Activated CD4-positive, alpha-beta memory T cell treated with anti-CD3 and anti-CD28 coated beads for 36 hours (primary cell): ENCODE data around the gene KLHL5. TPM values are rescaled to one million over a fixed set of nuclear protein-coding genes. Genes with fewer than 3 reads are reported as not detected.

Experiments used
- CTCF ChIA-PET: fragments of 350-600 bp; sonication (Branson Sonifier 250); formaldehyde crosslinking; loops from one replicate; lab custom pipeline; 2021; ENCODE audit warnings: antibody characterized with exemption, inconsistent platforms; lab: Charles Lee
- POLR2A ChIA-PET: fragments of 350-600 bp; sonication (Branson Sonifier 250); formaldehyde crosslinking; loops from one replicate; lab custom pipeline; 2021; ENCODE audit warnings: antibody characterized with exemption; lab: Charles Lee
- DNase-seq: peaks from one replicate; pipeline ENCODE4 v3.0.0-alpha.2; 2020
- H3K27ac Mint-ChIP-seq: one replicate; pipeline ENCODE4 v1.8.0; 2021; ENCODE audit warnings: mixed read lengths
- H3K27me3 Mint-ChIP-seq: one replicate; pipeline ENCODE4 v1.8.0; 2021; ENCODE audit warnings: mixed read lengths
- H3K36me3 Mint-ChIP-seq: one replicate; pipeline ENCODE4 v1.8.0; 2021; ENCODE audit warnings: mixed read lengths
- H3K4me1 Mint-ChIP-seq: one replicate; pipeline ENCODE4 v1.8.0; 2021; ENCODE audit warnings: low read depth, mixed read lengths
- H3K4me3 Mint-ChIP-seq: one replicate; pipeline ENCODE4 v1.8.0; 2021; ENCODE audit warnings: mild to moderate bottlenecking, mixed read lengths
- H3K9me3 Mint-ChIP-seq: one replicate; pipeline ENCODE4 v1.8.0; 2021; ENCODE audit warnings: mixed read lengths
- intact Hi-C: fragments of 100-400 bp; cut with micrococcal nuclease; formaldehyde crosslinking; loops from one replicate; pipeline ENCODE4 v1.15.1; 2023
- total RNA-seq, 2 experiments: library from RNA; stranded (reverse); gene quantifications; one replicate each; pipeline ENCODE4 v1.2.3, GENCODE V29; 2021

KLHL5 gene
- total RNA-seq, 2 experiments from 2014 or later = 35.2 to 35.6 TPM

GRCh38 chr4:39044956-39045826, 16.8 kb upstream of the KLHL5 start:
- no peaks in the 10 kb centered on the region for H3K27me3 Mint-ChIP-seq
- CTCF ChIA-PET = interaction anchor here (0.7 to 1.9 kb wide), 8 partner anchors 15 to 184 kb away, joined by 3 to 6 read pairs (median 4); no protein-coding TSS in a partner anchor

DNA sequence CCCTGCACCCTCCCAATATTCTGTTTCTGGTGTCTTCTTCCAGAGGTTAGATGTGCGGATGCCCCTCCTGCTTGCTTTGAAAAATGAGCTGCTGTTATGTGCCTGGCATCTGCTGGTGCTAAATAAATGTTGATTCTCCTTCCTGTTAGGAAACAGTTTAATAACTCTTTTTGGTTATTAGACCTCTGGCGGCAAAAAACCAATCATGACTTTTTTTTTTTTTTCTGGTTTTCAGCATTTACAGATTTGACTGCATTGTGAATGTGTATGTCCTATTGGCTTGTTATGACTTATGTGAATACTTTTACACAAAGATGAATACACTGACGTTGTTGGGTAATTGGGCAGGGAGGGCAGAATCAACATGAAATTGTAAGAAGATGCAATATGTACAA, 16.2 kb upstream of the KLHL5 start:
- Mint-ChIP-seq H3K27me3 (no peaks in the 10 kb centered on the region), H3K36me3 (peaks cover 11% of the 10 kb centered on the region), H3K4me1 (peaks cover 57% of the 10 kb centered on the region), H3K27ac (peak overlapping the region; percentile 95), H3K9me3 (no peaks in the 10 kb centered on the region), H3K4me3 (peak overlapping the region; percentile 87)
- intact Hi-C loops = loop anchor here (1.0 to 10.0 kb wide), 6 partner anchors 89 to 381 kb away; partner anchors contain the start of genes KLF3 and TLR1
- peak; percentile 50 for DNase-seq
- POLR2A ChIA-PET = interaction anchor here (0.6 to 4.9 kb wide), 9 partner anchors 13 to 308 kb away, joined by 3 to 75 read pairs (median 5); partner anchors contain the start of gene TMEM156
- CTCF ChIA-PET = interaction anchor here (0.7 to 1.9 kb wide), 6 partner anchors 15 to 143 kb away, joined by 3 to 6 read pairs (median 4); no protein-coding TSS in a partner anchor

More at GRCh38 chr4:39044956-39045826, 16.8 kb upstream of the KLHL5 start:
- H3K4me3 Mint-ChIP-seq = peak overlapping the region; percentile 87
- no peaks in the 10 kb centered on the region for H3K9me3 Mint-ChIP-seq
- H3K36me3 Mint-ChIP-seq = peaks cover 11% of the 10 kb centered on the region
- peaks cover 52% of the 10 kb centered on the region for H3K4me1 Mint-ChIP-seq
- POLR2A ChIA-PET = interaction anchor here (0.6 to 4.9 kb wide), 10 partner anchors 13 to 156 kb away, joined by 3 to 75 read pairs (median 5); partner anchors contain the start of gene TMEM156
- peak; percentile 59 for DNase-seq
- intact Hi-C loops = loop anchor here (1.0 to 10.0 kb wide), 9 partner anchors 13 to 1247 kb away; partner anchors contain the start of genes KLF3, LIAS, TLR1 and TMEM156
- peak overlapping the region; percentile 95 for H3K27ac Mint-ChIP-seq

GRCh38 chr4:39046249-39046648, 15.8 kb upstream of the KLHL5 start:
- peak; percentile 41 for DNase-seq
- intact Hi-C loops = loop anchor here (1.0 to 10.0 kb wide), 4 partner anchors 89 to 381 kb away; partner anchors contain the start of genes KLF3 and TLR1
- Mint-ChIP-seq H3K9me3 (no peaks in the 10 kb centered on the region), H3K27ac (peak overlapping the region; percentile 95), H3K36me3 (peaks cover 11% of the 10 kb centered on the region), H3K4me3 (peak overlapping the region; percentile 87), H3K27me3 (no peaks in the 10 kb centered on the region), H3K4me1 (peaks cover 61% of the 10 kb centered on the region)
- CTCF ChIA-PET = interaction anchor here (0.7 to 1.9 kb wide), 5 partner anchors 16 to 143 kb away, joined by 3 to 6 read pairs (median 3); no protein-coding TSS in a partner anchor
- POLR2A ChIA-PET = interaction anchor here (0.6 to 4.9 kb wide), 8 partner anchors 14 to 307 kb away, joined by 4 to 75 read pairs (median 6); partner anchors contain the start of gene TMEM156

GRCh38 chr4:39047681-39048080, 14.4 kb upstream of the KLHL5 start:
- Mint-ChIP-seq H3K27ac (peak overlapping the region; percentile 95), H3K4me3 (peak overlapping the region; percentile 87), H3K27me3 (no peaks in the 10 kb centered on the region), H3K36me3 (peaks cover 11% of the 10 kb centered on the region), H3K4me1 (peaks cover 66% of the 10 kb centered on the region), H3K9me3 (no peaks in the 10 kb centered on the region)
- POLR2A ChIA-PET = interaction anchor here (4.9 kb wide), 1 partner anchor 15 kb away, joined by 75 read pairs; the partner anchor contains the start of gene TMEM156
- DNase-seq = no peak
- intact Hi-C loops = loop anchor here (2.0 to 10.0 kb wide), 3 partner anchors 87 to 383 kb away; partner anchors contain the start of genes KLF3 and TLR1
- CTCF ChIA-PET = interaction anchor here (1.0 to 1.8 kb wide), 3 partner anchors 62 to 146 kb away, joined by 3 to 9 read pairs (median 6); no protein-coding TSS in a partner anchor

GRCh38 chr4:39048311-39048710, 13.7 kb upstream of the KLHL5 start:
- H3K4me1 Mint-ChIP-seq = peaks cover 68% of the 10 kb centered on the region
- peaks cover 11% of the 10 kb centered on the region for H3K36me3 Mint-ChIP-seq
- peak overlapping the region; percentile 87 for H3K4me3 Mint-ChIP-seq
- no peak for DNase-seq
- CTCF ChIA-PET = interaction anchor here (1.0 to 1.8 kb wide), 4 partner anchors 18 to 147 kb away, joined by 3 to 9 read pairs (median 4); no protein-coding TSS in a partner anchor
- intact Hi-C loops = loop anchor here (10.0 kb wide), 2 partner anchors 244 to 384 kb away; partner anchors contain the start of genes KLF3 and TLR1
- H3K27ac Mint-ChIP-seq = peak overlapping the region; percentile 95
- POLR2A ChIA-PET = no interaction called here
- H3K9me3 Mint-ChIP-seq = no peaks in the 10 kb centered on the region
- H3K27me3 Mint-ChIP-seq = no peaks in the 10 kb centered on the region

GRCh38 chr4:39050590-39050989, 11.4 kb upstream of the KLHL5 start:
- Mint-ChIP-seq H3K27ac (no peak overlapping the region), H3K4me3 (no peak overlapping the region), H3K27me3 (no peaks in the 10 kb centered on the region), H3K9me3 (no peaks in the 10 kb centered on the region), H3K36me3 (peaks cover 8% of the 10 kb centered on the region), H3K4me1 (peaks cover 68% of the 10 kb centered on the region)
- DNase-seq = no peak
- ChIA-PET POLR2A (interaction anchor here (0.6 kb wide), 1 partner anchor 235 kb away, joined by 4 read pairs; no protein-coding TSS in a partner anchor), CTCF (interaction anchor here (1.0 to 2.8 kb wide), 4 partner anchors 11 to 149 kb away, joined by 3 to 13 read pairs (median 4); no protein-coding TSS in a partner anchor)
- intact Hi-C loops = no loop called here

- Mint-ChIP-seq H3K9me3 (no peaks in the 10 kb centered on the region), H3K4me1 (peaks cover 65% of the 10 kb centered on the region), H3K4me3 (no peak overlapping the region), H3K36me3 (peaks cover 5% of the 10 kb centered on the region), H3K27ac (no peak overlapping the region), H3K27me3 (no peaks in the 10 kb centered on the region)
- POLR2A ChIA-PET = no interaction called here
- intact Hi-C loops = no loop called here
- no peak for DNase-seq
- CTCF ChIA-PET = interaction anchor here (0.6 to 2.8 kb wide), 4 partner anchors 16 to 238 kb away, joined by 3 to 13 read pairs (median 4); no protein-coding TSS in a partner anchor
These were observed 10.5 kb upstream of the KLHL5 start for GRCh38 chr4:39051492-39051891.

DNA sequence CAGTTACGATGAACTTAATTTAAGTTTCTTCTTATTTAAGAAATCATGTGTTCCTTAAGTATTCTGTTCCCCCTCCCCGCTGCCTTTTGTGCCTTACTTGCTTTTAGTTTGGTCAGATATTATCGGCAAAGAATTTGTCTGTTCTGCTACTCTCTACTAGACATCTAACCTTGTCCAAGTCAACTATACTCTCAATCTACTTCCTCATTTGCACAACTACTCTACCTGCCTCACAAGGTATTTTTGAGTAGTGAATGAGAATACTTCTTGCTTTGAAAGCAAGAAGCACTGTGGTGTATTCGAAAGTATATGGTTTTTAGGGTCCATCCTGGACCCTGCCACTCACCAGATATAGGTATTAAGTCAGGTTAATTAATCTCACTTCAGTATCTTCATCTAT, 8.0 kb upstream of the KLHL5 start:
- Mint-ChIP-seq H3K4me3 (no peak overlapping the region), H3K4me1 (peaks cover 46% of the 10 kb centered on the region), H3K27me3 (no peaks in the 10 kb centered on the region), H3K27ac (no peak overlapping the region), H3K9me3 (no peaks in the 10 kb centered on the region), H3K36me3 (no peaks in the 10 kb centered on the region)
- intact Hi-C loops = no loop called here
- ChIA-PET POLR2A (no interaction called here), CTCF (interaction anchor here (0.7 kb wide), 1 partner anchor 12 kb away, joined by 3 read pairs; no protein-coding TSS in a partner anchor)
- no peak for DNase-seq

- no peaks in the 10 kb centered on the region for H3K9me3 Mint-ChIP-seq
- intact Hi-C loops = no loop called here
These were observed 7.5 kb upstream of the KLHL5 start for GRCh38 chr4:39054497-39054896.

DNA sequence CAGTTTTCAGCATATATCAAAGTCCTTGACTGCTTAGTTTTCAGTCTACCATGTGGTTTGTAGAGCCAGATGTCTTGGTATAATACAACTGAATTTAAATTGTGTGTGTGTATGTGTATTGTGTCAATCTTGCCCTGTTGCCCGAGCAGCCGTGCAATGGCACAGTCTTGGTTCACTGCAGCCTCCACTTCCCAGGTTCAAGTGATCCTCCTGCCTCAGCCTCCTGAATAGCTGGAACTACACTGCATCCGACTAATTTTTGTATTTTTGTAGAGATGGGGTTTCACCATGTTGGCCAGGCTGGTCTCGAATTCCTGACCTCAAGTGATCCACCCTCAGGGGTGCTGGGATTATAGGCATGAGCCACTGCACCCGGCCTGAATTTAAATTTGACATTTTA, 6.0 kb upstream of the KLHL5 start:
- DNase-seq = no peak
- ChIA-PET POLR2A (no interaction called here), CTCF (no interaction called here)
- intact Hi-C loops = no loop called here
- no peaks in the 10 kb centered on the region for H3K9me3 Mint-ChIP-seq
- no peak overlapping the region for H3K4me3 Mint-ChIP-seq
- H3K36me3 Mint-ChIP-seq = no peaks in the 10 kb centered on the region
- no peaks in the 10 kb centered on the region for H3K27me3 Mint-ChIP-seq
- peaks cover 47% of the 10 kb centered on the region for H3K4me1 Mint-ChIP-seq
- no peak overlapping the region for H3K27ac Mint-ChIP-seq

More at GRCh38 chr4:39054497-39054896, 7.5 kb upstream of the KLHL5 start:
- ChIA-PET POLR2A (no interaction called here), CTCF (interaction anchor here (0.9 kb wide), 1 partner anchor 151 kb away, joined by 4 read pairs; no protein-coding TSS in a partner anchor)
- DNase-seq = no peak
- H3K36me3 Mint-ChIP-seq = no peaks in the 10 kb centered on the region
- no peak overlapping the region for H3K27ac Mint-ChIP-seq
- peaks cover 44% of the 10 kb centered on the region for H3K4me1 Mint-ChIP-seq
- H3K27me3 Mint-ChIP-seq = no peaks in the 10 kb centered on the region
- H3K4me3 Mint-ChIP-seq = no peak overlapping the region

GRCh38 chr4:39061457-39061856, 575 bp upstream of the KLHL5 start:
- intact Hi-C loops = no loop called here
- Mint-ChIP-seq H3K4me3 (no peak overlapping the region), H3K4me1 (peaks cover 40% of the 10 kb centered on the region), H3K9me3 (no peaks in the 10 kb centered on the region), H3K36me3 (peaks cover 2% of the 10 kb centered on the region), H3K27me3 (no peaks in the 10 kb centered on the region), H3K27ac (no peak overlapping the region)
- CTCF ChIA-PET = interaction anchor here (1.0 to 1.2 kb wide), 2 partner anchors 11 to 73 kb away, joined by 3 read pairs; no protein-coding TSS in a partner anchor
- POLR2A ChIA-PET = no interaction called here
- DNase-seq = no peak
